Retina (tissue), 1 donor: ENCODE data around the gene CNR1.
"Not testable (repeated sequence)": the region's sequence is repeated elsewhere in the genome, so short reads cannot be mapped to it uniquely, and the experiment has no call there.

Experiments used
- DNase-seq: peaks from one replicate; pipeline ENCODE4 v3.0.0-alpha.2; 2016

The CNR1 gene

GRCh38 chr6:88165844-88166492 is at the start of gene CNR1:
Gene CNR1, minus strand, starts transcription at chr6:88166347. Its CDS starts 21,073 bp downstream, at chr6:88145274.
- peak; percentile 80 for DNase-seq

- DNase-seq, result no peak
Observed at GRCh38 chr6:88211446-88211845, 45.3 kb upstream of the CNR1 start.

GRCh38 chr6:88209301-88209700 is 43.2 kb upstream of the CNR1 start:
- no peak for DNase-seq

DNA sequence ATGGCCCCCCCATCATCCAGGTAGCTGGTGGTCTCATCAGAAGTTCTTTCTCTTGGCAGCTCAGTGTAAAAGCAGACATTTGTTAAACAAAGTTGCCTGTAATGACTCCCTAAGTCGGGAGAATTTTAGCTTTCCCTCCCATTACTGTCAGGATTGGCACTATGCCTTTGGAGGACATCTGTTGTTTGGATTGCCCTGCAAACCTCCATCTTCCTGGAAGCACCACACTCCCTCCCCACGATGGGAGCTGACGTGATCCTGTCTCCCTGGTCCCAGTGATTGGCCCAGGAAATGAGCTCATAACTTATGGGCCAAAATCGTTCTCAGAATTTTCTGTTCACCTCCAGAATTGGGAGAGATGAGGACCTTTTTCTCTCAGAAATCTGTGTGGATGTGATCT is 42.6 kb upstream of the CNR1 start:
- no peak for DNase-seq

GRCh38 chr6:88201734-88202133 is 35.6 kb upstream of the CNR1 start:
- DNase-seq, result not testable (repeated sequence)

- DNase-seq, result no peak
Observed at GRCh38 chr6:88184921-88185320, 18.8 kb upstream of the CNR1 start.

DNA sequence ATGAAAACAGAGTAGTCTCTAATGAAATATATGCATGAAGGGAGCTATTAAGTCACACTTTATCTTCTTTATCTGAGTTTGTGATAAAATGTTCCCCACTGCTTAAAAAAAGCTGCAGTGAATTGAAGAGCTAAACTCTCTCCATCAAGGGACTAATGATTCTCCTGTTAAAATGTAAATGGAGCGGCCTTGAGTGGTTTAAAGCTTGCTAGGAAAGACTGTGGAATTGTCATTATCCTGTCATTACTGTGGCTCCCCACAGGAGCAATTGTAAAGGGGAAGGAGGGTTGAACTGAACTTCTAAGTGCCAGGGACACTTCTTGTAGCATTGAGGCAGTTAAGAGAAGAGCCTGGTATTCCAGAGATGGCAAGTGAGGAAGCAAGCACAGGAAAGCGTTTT is 17.3 kb upstream of the CNR1 start:
- no peak for DNase-seq

DNA sequence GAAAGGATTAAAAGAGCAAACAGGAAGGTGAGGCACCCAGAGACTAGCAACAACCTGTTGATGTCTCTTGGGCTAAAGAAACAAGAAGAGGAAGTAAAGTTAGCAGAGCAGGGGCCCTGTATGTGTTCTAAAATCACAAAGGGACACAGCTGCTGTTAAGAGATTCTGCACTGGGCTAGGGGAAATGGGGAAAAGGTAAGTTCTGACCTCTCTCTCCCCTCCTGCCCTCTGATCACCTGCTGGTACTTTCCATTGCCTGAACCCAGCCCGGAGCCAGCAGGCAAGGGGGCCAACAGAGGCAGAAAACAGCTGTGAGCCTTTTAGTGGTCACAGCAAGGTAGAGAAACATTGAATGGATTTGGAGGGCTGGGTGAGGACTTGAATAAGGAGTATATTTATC is 13.5 kb upstream of the CNR1 start:
- no peak for DNase-seq

DNA sequence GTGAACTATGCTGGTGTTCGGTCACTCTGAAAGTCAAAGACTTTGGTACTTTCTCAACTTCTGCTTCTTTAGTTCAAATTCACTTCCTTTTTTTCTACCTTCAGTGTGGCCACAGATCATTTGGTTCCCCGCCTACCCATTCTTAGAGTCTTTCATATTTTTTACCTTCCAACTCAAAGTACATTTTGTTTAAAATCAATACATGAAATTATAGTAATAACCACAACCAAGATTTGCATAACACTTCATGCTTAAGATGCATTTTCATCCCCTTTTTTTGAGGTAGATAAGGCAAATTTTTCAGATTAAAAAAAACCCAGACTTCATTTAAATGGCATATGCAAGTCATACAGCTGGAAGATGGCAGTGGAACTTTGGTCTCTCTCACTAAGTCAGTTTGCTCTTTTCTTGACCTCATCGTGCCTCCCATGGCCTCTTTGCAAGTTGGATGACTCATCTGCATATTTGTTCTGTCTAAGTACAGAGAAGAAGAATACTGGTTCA is 11.9 kb upstream of the CNR1 start:
- no peak for DNase-seq

DNA sequence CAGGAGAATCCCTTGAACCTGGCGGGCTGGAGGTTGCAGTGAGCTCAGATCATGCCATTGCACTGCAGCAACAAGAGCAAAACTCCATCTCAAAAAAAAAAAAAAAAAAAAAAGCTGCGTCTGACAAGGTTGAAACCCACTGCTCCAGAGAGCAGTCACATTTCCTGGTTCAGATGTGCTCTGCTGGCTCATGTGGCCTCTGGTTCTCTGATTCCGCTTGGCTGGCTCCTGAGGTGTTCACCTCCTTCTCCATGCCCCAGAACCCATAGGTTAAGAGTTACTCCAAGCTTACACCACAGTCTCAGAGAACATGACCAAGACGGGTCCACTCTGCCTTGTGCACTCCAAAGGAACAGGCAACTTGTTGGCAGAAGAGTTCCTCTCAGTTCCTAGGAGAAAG is 8.8 kb upstream of the CNR1 start:
- DNase-seq, result no peak

GRCh38 chr6:88171312-88171711 is 5.2 kb upstream of the CNR1 start:
- no peak for DNase-seq

DNA sequence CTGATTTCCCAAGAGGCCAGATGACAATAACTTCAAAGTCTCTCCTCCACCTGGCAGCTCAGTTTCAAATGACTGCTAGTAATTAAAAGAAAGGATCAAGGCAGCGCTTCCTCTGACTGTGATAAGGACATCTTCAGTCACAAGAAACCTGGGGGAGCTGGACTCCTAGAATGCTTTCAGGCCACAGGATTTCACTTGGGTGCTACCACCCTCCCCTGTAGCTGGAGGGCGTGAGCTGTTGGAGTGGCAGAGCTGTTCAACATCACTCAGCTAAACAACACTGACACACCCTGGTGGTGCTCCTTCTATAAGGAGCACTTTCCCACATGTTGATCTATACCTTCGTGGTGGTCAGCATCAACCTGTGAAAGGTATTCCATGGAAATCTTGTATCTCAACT is 2.2 kb upstream of the CNR1 start:
- DNase-seq, result no peak

- peak; percentile 83 for DNase-seq
Observed at GRCh38 chr6:88167352-88167937, 1.3 kb upstream of the CNR1 start.

DNA sequence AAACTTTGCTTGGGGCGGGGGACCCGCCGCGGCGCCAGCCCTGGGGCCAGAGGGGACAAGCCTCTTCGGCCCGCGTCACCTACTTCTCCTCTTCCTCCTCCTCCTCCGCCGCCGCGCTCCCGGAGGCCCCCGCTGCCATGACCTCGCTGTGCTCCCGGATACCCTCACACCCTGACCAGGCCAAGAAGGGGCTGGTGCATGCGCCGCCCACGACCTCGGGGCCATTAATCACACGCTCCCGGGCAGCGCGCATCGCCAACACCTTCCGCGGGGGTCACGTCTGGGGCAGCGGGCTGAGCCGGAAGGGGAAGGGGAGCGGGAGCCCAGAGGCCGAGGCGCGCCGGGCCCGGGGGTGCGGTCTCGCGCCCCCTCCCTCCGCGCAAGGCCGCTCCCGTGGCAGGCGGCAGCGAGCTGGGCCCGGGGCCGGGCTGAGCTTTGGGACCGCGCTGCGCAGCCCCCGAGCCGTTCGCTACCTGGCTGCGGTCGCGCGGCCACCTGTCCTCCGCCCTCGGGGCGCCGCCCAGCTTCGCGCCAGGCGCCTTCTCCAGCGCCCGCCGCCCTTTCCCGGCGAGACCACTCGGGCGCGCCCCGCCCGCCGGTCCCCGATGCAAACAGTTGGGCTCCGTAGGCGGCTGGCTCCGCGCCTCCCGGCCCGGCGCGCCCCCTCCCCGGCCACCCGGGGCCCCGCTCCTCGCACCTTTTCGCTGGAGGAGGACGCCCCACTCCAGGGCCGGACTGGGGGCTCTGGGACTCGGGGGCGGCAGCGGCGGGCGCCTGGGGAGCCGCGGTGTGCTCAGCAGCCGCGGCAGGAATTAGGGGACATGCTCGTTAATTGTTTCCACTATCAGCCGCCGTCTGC is 575 bp upstream of the CNR1 start:
- peak; percentile 93 for DNase-seq

GRCh38 chr6:88165087-88165843 is 882 bp downstream of the CNR1 start:
- no peak for DNase-seq

DNA sequence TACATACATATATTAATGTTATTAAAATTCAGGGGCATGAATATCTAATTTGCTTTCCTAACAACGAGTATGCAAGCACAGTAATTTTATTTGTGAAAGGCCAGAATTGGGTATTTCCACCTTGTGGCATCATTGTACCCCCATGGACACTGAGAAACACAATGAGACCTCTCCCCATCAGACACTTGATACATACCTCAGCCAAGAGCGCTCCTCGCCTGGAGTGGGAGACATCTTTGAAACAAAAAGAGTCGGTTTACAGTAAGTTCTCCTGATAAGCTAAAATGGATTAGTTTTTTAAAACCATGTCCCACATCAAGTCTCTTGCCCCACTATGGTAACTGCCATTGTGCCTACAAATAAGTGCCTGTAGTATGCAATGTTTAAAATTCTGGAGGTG is 2.1 kb downstream of the CNR1 start:
- peak; percentile 14 for DNase-seq

DNA sequence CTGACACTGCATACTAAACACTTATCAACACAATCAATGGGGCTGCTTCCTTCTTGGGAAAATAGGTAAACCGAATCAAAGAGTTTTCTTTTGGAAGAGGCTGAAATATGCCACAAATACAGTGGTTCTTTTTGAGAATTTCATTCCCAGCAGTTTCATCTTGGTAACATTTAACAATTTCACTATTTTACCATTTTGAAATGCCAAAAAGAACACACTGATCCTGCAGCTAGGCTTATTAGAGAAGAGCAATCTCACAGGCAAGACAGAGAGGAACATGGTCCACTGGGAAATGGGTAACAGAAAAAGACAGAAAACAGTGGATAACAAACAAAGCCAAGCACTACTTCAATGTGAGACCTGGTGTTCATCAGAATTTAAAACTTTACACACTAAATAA is 2.5 kb downstream of the CNR1 start:
- DNase-seq, result no peak

DNA sequence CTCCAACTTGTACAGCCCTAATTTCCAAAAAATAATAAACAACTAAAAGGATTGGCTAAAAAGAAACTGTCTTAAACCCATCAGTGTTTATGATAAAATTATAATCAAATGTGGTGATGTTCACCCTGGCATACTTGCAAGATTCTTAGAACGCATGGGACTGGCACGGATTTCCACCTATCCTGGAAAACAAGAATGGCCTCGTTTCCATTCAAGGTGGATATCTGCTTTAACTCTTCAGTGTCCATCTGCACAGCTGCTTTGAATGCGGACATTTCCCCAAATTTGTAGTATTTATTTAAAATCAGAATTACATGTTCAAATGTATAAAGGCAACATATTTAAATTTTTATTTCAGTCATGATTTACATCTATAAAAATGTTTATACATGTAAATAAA is 4.2 kb downstream of the CNR1 start:
- no peak for DNase-seq

- no peak for DNase-seq
Observed at GRCh38 chr6:88157106-88157505, 9.0 kb downstream of the CNR1 start.

- DNase-seq, result no peak
Observed at GRCh38 chr6:88145298-88145963, 20.7 kb downstream of the CNR1 start.

DNA sequence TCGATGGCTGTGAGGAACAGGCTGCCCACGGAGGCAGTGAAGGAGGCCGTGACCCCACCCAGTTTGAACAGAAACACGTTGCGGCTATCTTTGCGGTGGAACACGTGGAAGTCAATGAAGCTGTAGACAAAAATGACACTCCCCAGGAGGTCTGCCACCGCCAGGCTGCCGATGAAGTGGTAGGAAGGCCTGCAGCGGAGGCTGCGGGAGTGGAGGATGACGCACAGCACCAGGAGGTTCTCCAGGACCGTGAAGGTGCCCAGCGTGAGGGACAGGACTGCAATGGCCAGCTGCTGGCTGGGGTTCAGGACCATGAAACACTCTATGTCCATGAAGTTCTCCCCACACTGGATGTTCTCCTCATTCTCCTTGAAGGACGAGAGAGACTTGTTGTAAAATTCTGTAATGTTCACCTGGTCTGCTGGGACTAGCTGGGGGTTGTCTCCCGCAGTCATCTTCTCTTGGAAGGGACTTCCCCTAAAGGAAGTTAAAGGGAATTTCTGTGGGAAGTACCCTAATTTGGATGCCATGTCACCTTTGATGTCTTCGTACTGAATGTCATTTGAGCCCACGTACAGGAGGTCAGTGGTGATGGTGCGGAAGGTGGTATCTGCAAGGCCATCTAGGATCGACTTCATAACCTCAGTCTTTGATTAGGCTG is 21.4 kb downstream of the CNR1 start:
- DNase-seq, result no peak
